CD4-positive, alpha-beta T cell treated with Interleukin-1 beta for 1 hour (primary cell): ENCODE data around the gene AP1G2.
"Not testable (repeated sequence)": the region's sequence is repeated elsewhere in the genome, so short reads cannot be mapped to it uniquely, and the experiment has no call there.

Experiments used
- DNase-seq, 2 donors: peaks; one replicate each; pipeline ENCODE4 v3.0.0-alpha.2; 2020 to 2022

Gene AP1G2

GRCh38 chr14:23600322-23600707, 32.7 kb upstream of the AP1G2 start:
- no peak for DNase-seq

- DNase-seq: not testable (repeated sequence)
These were observed 26.6 kb upstream of the AP1G2 start for GRCh38 chr14:23594191-23594590.

- no peak for DNase-seq
These were observed 22.6 kb upstream of the AP1G2 start for GRCh38 chr14:23590198-23590597.

GRCh38 chr14:23589606-23590005, 22.0 kb upstream of the AP1G2 start:
- no peak for DNase-seq

GRCh38 chr14:23588884-23589598, 21.4 kb upstream of the AP1G2 start:
- DNase-seq: peak; percentile 82 to 85

GRCh38 chr14:23584527-23585203, 17.1 kb upstream of the AP1G2 start:
- DNase-seq: not testable (repeated sequence)

- DNase-seq: not testable (repeated sequence)
These were observed 16.4 kb upstream of the AP1G2 start for GRCh38 chr14:23583761-23584526.

- DNase-seq: no peak
These were observed 15.5 kb upstream of the AP1G2 start for GRCh38 chr14:23582906-23583760.

GRCh38 chr14:23580948-23581281, 13.3 kb upstream of the AP1G2 start:
- no peak for DNase-seq

GRCh38 chr14:23580152-23580926, 12.7 kb upstream of the AP1G2 start:
- DNase-seq: no peak

- no peak for DNase-seq
These were observed 12.1 kb upstream of the AP1G2 start for GRCh38 chr14:23579739-23580138.

- DNase-seq: no peak
These were observed 11.7 kb upstream of the AP1G2 start for GRCh38 chr14:23579311-23579630.

GRCh38 chr14:23578560-23579310, 11.1 kb upstream of the AP1G2 start, which contains the start of gene JPH4:
JPH4 (minus strand) TSS chr14:23578790; CDS start chr14:23577453, 1,337 bp downstream.
- DNase-seq: no peak

GRCh38 chr14:23577710-23578392, 10.3 kb upstream of the AP1G2 start:
- no peak for DNase-seq

- no peak for DNase-seq
These were observed 9.6 kb upstream of the AP1G2 start for GRCh38 chr14:23577004-23577681.

GRCh38 chr14:23573384-23574015, 5.9 kb upstream of the AP1G2 start:
- no peak for DNase-seq

GRCh38 chr14:23572836-23573235, 5.2 kb upstream of the AP1G2 start:
- DNase-seq: peak in 1 of 2 donors; percentile 37

GRCh38 chr14:23572524-23572828, 4.9 kb upstream of the AP1G2 start:
- no peak for DNase-seq

- no peak for DNase-seq
These were observed 4.3 kb upstream of the AP1G2 start for GRCh38 chr14:23571701-23572523.
